PC-9 (cell line): ENCODE data around the gene KBTBD8. TPM values are rescaled to one million over a fixed set of nuclear protein-coding genes. Genes with fewer than 3 reads are reported as not detected.

ENCODE experiments used
- BruUV-seq: library from RNA; stranded (reverse); fragments of 400-500 nt; replicated peaks from 2 replicates; lab custom pipeline; 2021; lab: Mats Ljungman, UMichigan
- CTCF ChIA-PET: fragments of 300-600 bp; sonication (Branson Sonifier 250); formaldehyde crosslinking; loops from one replicate; lab custom pipeline; 2022; ENCODE audit warnings: antibody characterized with exemption; lab: Charles Lee
- POLR2A ChIA-PET: fragments of 300-600 bp; sonication (Branson Sonifier 250); formaldehyde crosslinking; loops from one replicate; lab custom pipeline; 2022; ENCODE audit warnings: antibody characterized with exemption; ENCODE audit not compliant: unreplicated experiment; lab: Charles Lee
- DNase-seq, 2 experiments: peaks; one replicate each; pipeline versions ENCODE4 v3.0.0 to v3.0.0-alpha.2; 2015 to 2022; ENCODE audit warnings: mixed read lengths in 1 of 2
- H2AFZ ChIP-seq: fragments of 200-600 bp; sonication (generic); 2 replicates; pipeline ENCODE4 v1.8.1; 2017; ENCODE audit warnings: antibody characterized with exemption
- H3F3A ChIP-seq: fragments of 200-600 bp; sonication (generic); 2 replicates; pipeline ENCODE4 v1.8.1; 2017; ENCODE audit warnings: antibody characterized with exemption, mild to moderate bottlenecking, low read depth; ENCODE audit not compliant: insufficient read depth
- H3K27ac ChIP-seq: fragments of 200-600 bp; sonication (generic); 2 replicates; pipeline ENCODE4 v1.6.1; 2016; ENCODE audit warnings: mixed run types
- H3K27me3 ChIP-seq: fragments of 200-600 bp; sonication (generic); 2 replicates; pipeline ENCODE4 v1.6.1; 2016; ENCODE audit warnings: low read depth, mixed run types; ENCODE audit not compliant: insufficient read depth
- H3K36me3 ChIP-seq: fragments of 200-600 bp; sonication (generic); 2 replicates; pipeline ENCODE4 v1.6.1; 2016; ENCODE audit warnings: low read depth, mixed run types
- H3K4me1 ChIP-seq: fragments of 200-600 bp; sonication (generic); replicated peaks from 2 replicates; pipeline ENCODE4 v1.6.1; 2016; ENCODE audit warnings: mixed run types; ENCODE audit not compliant: insufficient read depth
- H3K4me2 ChIP-seq: fragments of 200-600 bp; sonication (generic); 2 replicates; pipeline ENCODE4 v1.6.1; 2017; ENCODE audit warnings: mixed run types
- H3K4me3 ChIP-seq: fragments of 200-600 bp; sonication (generic); 2 replicates; pipeline ENCODE4 v1.6.1; 2016; ENCODE audit warnings: mixed run types
- H3K79me2 ChIP-seq: fragments of 200-600 bp; sonication (generic); 2 replicates; pipeline ENCODE4 v1.6.1; 2017; ENCODE audit warnings: low read depth, mixed run types
- H3K9me2 ChIP-seq: fragments of 200-600 bp; sonication (generic); 2 replicates; pipeline ENCODE4 v1.8.1; 2017; ENCODE audit warnings: mild to moderate bottlenecking; ENCODE audit not compliant: insufficient read depth
- H3K9me3 ChIP-seq: fragments of 200-600 bp; sonication (generic); 2 replicates; pipeline ENCODE4 v1.8.1; 2016; ENCODE audit warnings: low read depth; ENCODE audit not compliant: insufficient read depth
- H4K20me1 ChIP-seq: fragments of 200-600 bp; sonication (generic); 2 replicates; pipeline ENCODE4 v1.8.1; 2017; ENCODE audit not compliant: insufficient read depth
- EZH2 ChIP-seq: fragments of 200-600 bp; sonication (generic); IDR thresholded peaks from 2 replicates; pipeline ENCODE4 v1.8.0; 2017; ENCODE audit warnings: antibody characterized with exemption, low read depth
- intact Hi-C: fragments of 100-400 bp; cut with micrococcal nuclease; formaldehyde crosslinking; loops from one replicate; pipeline ENCODE4 v1.10.0; 2022; ENCODE audit not compliant: unreplicated experiment
- total RNA-seq: library from RNA; stranded (reverse); gene quantifications from 2 replicates; pipeline ENCODE4 v1.2.3, GENCODE V29; 2021
- TF ChIP-seq, protein P1 (sequence below): fragments of 200-600 bp; sonication (generic); conservative IDR thresholded peaks from 2 replicates; pipeline ENCODE4 v1.6.1; 2017; ENCODE audit warnings: mixed run types, antibody characterized with exemption, mild to moderate bottlenecking, moderate library complexity

Gene KBTBD8
- total RNA-seq, 1 experiment from 2014 or later = not detected

DNA sequence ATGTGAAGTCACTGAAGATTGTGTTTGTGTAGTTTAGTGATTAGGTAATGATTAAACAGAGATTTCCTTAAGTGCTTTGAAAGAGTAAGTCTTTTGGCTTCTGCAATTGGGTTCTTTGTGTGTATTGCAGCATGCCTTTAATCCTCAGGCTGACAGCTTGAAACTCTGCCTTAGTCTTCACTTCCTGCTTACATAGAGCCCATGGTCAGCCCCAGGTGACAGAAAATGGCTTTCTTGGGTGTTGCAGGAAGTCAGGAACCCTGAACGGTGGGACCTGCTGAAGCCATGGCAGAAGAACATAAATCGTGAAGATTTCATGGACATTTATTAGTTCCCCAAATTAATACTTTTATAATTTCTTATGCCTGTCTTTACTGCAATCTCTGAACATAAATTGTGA, 61.3 kb downstream of the KBTBD8 start:
- POLR2A ChIA-PET = no interaction called here
- Histone ChIP-seq H3K36me3 (no peaks in the 10 kb centered on the region), H3K27ac (no peak overlapping the region), H3K9me2 (no peaks in the 10 kb centered on the region; the same call in 1 of the 2 replicates), H4K20me1 (no peaks in the 10 kb centered on the region), H3K4me2 (no peak overlapping the region), H3K27me3 (0 out of 2 replicates have a peak, but pooled peaks cover 6% of the 10 kb centered on the region), H3F3A (no peaks in the 10 kb centered on the region), H3K79me2 (no peaks in the 10 kb centered on the region), H3K4me1 (no peaks in the 10 kb centered on the region), H2AFZ (no peak overlapping the region), H3K4me3 (no peak overlapping the region), H3K9me3 (no peaks in the 10 kb centered on the region)
- no peak for TF ChIP-seq EZH2
- TF ChIP-seq, protein P1, sequence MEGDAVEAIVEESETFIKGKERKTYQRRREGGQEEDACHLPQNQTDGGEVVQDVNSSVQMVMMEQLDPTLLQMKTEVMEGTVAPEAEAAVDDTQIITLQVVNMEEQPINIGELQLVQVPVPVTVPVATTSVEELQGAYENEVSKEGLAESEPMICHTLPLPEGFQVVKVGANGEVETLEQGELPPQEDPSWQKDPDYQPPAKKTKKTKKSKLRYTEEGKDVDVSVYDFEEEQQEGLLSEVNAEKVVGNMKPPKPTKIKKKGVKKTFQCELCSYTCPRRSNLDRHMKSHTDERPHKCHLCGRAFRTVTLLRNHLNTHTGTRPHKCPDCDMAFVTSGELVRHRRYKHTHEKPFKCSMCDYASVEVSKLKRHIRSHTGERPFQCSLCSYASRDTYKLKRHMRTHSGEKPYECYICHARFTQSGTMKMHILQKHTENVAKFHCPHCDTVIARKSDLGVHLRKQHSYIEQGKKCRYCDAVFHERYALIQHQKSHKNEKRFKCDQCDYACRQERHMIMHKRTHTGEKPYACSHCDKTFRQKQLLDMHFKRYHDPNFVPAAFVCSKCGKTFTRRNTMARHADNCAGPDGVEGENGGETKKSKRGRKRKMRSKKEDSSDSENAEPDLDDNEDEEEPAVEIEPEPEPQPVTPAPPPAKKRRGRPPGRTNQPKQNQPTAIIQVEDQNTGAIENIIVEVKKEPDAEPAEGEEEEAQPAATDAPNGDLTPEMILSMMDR = no peak
- intact Hi-C loops = no loop called here
- CTCF ChIA-PET = no interaction called here
- DNase-seq = no peak
- BruUV-seq = no TSS peak
